Neural cell (in vitro differentiated cells): ENCODE data around the gene POLR3C.

Source experiments
- CTCF ChIP-seq: fragments of 450-650 bp; IDR thresholded peaks from 2 replicates; pipeline ENCODE4 v1.5.1; 2014; ENCODE audit warnings: antibody characterized with exemption, mild to moderate bottlenecking, moderate library complexity; ENCODE audit not compliant: poor library complexity, severe bottlenecking
- EZH2 ChIP-seq: fragments of 200-600, 300-800 bp; shearing (Covaris generic), sonication (generic); IDR thresholded peaks from 2 replicates; pipeline ENCODE4 v1.6.1; 2014; ENCODE audit warnings: antibody characterized with exemption, low read length, borderline replicate concordance, mild to moderate bottlenecking; ENCODE audit not compliant: insufficient read depth, poor library complexity, severe bottlenecking
- MXI1 ChIP-seq: fragments of 450-650 bp; conservative IDR thresholded peaks from 2 replicates; pipeline ENCODE4 v1.6.1; 2014; ENCODE audit warnings: antibody characterized with exemption, mild to moderate bottlenecking; ENCODE audit not compliant: poor library complexity, severe bottlenecking
- POLR2AphosphoS5 ChIP-seq: IDR thresholded peaks from 2 replicates; pipeline ENCODE4 v1.6.1; 2012
- RAD21 ChIP-seq: fragments of 450-650 bp; conservative IDR thresholded peaks from 2 replicates; pipeline ENCODE4 v1.6.1; 2014; ENCODE audit warnings: antibody characterized with exemption, mild to moderate bottlenecking, moderate library complexity

GRCh38 chr1:145847827-145848226 lies 23.8 kb downstream of the POLR3C start:
- TF ChIP-seq EZH2 (no peak), RAD21 (no peak), CTCF (no peak), POLR2AphosphoS5 (no peak), MXI1 (no peak)
